Measurements from ENCODE around the gene C1orf167.

The C1orf167 gene

GRCh38 chr1:11761988-11762406 lies at the start of gene C1orf167:
C1orf167 (plus strand) TSS chr1:11762193; CDS start chr1:11764401, 2,208 bp downstream.
- peak; percentile 35 for DNase-seq

DNA sequence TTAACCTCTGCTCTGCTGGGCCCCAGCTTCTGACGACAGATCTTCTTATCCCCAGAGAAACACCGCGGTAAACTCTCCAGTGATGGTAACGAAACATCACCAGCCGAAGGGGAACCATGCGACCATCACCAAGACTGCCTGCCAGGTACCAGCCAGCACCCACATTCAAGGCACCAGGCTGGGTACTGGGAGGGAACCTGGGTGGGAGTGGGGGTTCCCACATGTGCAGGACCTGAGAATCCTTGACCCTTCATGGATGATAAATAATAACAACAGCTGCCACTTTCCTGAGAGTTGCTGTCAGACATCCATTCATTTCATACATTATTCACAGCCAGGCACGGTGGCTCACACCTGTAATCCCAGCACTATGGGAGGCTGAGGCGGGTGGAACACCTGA lies 49.7 kb upstream of the C1orf167 start:
- DNase-seq: no peak

DNA sequence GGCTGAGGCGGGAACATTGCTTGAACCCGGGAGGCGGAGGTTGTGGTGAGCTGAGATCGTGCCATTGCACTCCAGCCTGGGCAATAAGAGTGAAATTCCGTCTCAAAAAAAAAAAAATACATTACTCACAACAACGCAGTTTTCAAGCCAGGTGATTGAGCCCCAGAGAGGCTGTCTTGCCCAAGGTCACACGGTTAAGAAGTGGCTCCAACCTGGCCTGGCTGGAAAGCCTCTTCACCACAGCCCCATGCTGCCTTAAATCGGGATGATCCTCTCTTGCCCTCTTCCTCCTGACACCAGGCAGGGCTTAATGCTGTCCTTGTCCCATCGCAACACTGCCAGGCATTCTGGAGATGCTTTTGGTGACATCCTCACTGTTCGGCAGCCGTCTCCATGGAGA lies 48.9 kb upstream of the C1orf167 start:
- no peak for DNase-seq

- DNase-seq: no peak
Measured at GRCh38 chr1:11714831-11715575, 47.0 kb upstream of the C1orf167 start.

- peak; percentile 89 for DNase-seq
Measured at GRCh38 chr1:11719313-11720032, 42.5 kb upstream of the C1orf167 start.

- DNase-seq: no peak
Measured at GRCh38 chr1:11720033-11720376, 42.0 kb upstream of the C1orf167 start.

GRCh38 chr1:11720525-11720924 lies 41.5 kb upstream of the C1orf167 start:
- DNase-seq: no peak

GRCh38 chr1:11721311-11721710 lies 40.7 kb upstream of the C1orf167 start:
- no peak for DNase-seq

DNA sequence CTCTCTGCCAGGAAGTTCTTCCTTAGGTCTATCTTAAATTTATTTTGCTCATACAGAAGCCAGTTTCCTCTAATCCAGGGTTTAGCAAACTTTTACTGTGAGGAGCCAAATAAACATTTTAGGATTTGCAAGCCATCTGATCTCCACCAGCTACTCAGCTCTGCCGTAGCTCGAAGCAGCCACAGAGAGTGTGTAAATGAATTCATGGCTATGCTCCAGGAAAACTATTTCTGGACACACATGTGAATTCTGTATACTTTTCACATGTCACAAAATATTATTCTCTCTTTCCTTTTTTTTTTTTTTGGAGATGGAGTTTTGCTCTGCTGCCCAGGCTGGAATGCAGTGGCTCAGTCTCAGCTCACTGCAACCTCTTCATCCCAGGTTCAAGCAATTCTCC lies 39.5 kb upstream of the C1orf167 start:
- DNase-seq: no peak

- no peak for DNase-seq
Measured at GRCh38 chr1:11725616-11726015, 36.4 kb upstream of the C1orf167 start.

DNA sequence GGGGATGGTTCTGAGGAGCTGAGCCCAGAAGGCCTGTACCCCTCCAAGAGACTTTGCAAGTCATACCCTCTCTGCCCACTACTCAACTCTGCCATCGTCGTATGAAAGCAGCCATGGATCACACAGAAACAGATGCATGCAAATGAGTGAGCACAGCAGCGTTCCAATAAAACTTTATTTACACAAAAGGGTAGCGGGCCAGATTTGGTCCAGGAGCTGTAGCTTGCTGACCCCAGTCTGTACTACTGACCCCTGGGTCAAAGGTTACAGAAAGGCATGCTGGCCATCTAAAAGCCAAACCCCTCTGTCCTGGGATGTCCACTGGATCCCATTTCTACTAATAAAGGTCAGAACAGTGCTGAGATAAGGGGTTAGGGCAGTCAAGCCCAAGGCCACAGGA lies 34.9 kb upstream of the C1orf167 start:
- DNase-seq: no peak

DNA sequence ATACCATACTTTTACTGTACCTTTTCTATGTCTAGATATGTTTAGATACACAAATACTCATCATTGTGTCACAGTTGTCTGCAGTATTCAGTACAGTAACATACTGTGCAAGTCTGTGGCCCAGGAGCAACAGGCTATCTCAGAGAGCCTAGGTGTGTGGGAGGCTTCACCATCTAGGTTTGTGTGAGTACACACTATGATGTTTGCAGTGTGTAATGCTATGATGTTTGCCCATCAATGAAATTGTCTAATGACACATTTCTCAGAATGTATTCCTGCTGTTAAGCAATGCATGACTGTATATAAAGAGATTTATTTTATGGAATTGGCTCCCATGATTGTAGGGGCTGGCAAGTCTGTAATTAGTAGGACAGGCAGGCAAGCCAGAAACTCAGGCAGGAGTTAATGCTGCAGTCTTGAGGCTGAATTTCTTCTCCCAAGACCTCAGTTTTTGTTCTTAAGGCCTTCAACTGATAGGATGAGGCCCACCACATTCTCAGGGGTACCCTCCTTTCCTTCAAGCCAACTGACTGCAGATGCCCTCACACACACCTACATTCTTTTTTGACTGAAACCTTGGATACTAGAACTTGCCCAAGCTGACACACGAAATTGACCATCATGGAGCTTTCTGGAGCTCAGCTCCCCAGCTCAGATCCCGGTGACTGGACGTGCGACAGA lies 33.7 kb upstream of the C1orf167 start:
- no peak for DNase-seq

GRCh38 chr1:11729155-11729497 lies 32.9 kb upstream of the C1orf167 start:
- DNase-seq: no peak

- no peak for DNase-seq
Measured at GRCh38 chr1:11729498-11730428, 32.2 kb upstream of the C1orf167 start.

DNA sequence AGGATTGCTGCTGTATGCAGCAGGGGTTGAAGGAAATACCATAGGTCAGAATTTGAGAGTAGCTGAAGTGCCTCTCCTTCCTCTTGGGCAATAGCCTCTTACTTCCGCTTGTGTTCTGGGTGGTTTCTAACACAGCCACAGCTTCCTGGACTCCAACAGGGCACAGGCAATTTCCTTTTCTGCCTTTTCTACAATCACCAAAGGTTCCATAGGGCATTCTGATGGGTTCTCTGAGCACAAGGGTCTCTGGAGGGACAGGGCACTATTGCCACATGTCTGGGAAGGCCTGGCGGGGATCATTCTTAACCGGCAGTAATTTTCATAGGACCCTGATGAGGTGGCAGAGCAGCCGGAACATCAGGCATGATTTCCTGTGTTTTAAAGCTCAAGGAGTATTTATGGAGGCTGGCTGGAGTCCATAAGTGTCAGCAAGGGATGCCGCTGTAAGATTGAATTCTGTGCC lies 31.5 kb upstream of the C1orf167 start:
- DNase-seq: peak; percentile 65

DNA sequence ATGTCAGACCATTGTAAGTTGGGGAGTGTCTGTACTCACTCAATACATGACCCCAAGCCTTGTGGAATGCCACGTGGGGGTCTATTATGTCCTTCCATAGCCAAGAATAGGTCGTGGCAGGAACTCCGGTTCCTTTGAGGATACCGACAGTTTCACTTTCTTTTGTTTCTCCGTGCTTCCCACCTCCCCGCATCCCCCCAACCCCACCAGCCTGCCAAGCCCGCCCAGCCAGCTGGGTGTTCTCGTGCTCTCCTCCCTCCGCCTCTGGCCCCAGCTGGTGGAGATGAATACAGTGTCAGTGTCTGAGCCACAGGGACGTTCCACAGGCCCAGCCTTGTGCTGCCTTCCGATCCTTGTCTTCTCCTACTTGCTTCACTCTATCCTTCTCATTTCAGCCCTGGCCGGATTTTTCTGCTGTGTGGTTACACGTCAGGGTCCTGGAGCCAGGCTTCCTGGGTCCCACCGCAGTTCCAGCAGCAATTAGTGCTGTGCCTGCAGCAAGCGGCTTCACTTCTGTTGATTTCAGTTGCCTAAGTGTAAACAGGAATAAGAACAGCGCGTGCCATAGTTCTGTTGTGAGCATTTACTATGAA lies 30.2 kb upstream of the C1orf167 start:
- peak; percentile 27 for DNase-seq

DNA sequence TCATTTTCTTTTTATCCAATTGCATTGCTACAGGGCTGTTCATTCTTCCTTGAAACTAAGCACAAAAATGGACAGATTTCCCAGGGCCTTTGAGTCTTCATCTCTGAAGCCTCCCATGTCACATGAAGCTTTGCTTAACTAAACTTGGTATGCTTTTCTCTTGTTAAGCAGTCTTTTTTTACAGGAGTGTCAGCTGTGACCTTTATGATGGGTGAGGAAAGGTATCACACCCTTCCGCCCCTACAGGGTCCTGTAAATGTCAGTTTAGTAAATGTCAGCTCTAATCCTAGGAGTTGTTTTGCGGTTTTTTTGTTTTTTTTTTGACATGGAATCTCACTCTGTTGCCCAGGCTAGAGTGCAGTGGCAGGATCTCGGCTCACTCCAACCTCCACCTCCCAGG lies 28.7 kb upstream of the C1orf167 start:
- DNase-seq: no peak

DNA sequence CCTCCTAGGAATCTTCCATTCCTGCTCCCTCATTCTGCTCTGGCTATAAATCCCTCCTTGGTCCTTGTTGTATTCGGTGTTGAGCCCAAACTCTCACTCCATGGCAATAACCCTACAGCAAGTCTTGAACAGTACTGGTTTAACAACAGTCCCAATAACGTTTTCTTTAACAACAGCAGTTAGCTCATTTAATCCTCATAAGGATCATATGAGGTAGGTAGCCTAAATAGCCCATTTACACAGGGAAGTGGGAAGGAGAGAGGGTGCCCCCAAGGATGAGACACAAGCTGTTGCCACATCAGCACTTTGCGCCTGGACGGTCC lies 26.5 kb upstream of the C1orf167 start:
- DNase-seq: no peak

- peak; percentile 88 for DNase-seq
Measured at GRCh38 chr1:11735854-11736745, 25.9 kb upstream of the C1orf167 start, which contains the start of gene AGTRAP. AGTRAP (plus strand) TSS chr1:11736136; CDS start chr1:11736209, 73 bp downstream.

- DNase-seq: peak; percentile 52
Measured at GRCh38 chr1:11736746-11737639, 25.0 kb upstream of the C1orf167 start.
